Activated CD4-positive, alpha-beta T cell treated with anti-CD3 and anti-CD28 coated beads for 48 hours (primary cell): ENCODE data around the gene ALX4.
A peak's percentile ranks its signal among the peaks of the same experiment; 100 is the strongest.

ENCODE experiments used
- DNase-seq: peaks from one replicate; pipeline ENCODE4 v3.0.0-alpha.2; 2020

The ALX4 gene

GRCh38 chr11:44314733-44315132 is 4.8 kb upstream of the ALX4 start:
- no peak for DNase-seq

GRCh38 chr11:44313761-44314489 is 4.0 kb upstream of the ALX4 start:
- no peak for DNase-seq

- DNase-seq, result no peak
These were observed 2.9 kb upstream of the ALX4 start for GRCh38 chr11:44312876-44313275.

DNA sequence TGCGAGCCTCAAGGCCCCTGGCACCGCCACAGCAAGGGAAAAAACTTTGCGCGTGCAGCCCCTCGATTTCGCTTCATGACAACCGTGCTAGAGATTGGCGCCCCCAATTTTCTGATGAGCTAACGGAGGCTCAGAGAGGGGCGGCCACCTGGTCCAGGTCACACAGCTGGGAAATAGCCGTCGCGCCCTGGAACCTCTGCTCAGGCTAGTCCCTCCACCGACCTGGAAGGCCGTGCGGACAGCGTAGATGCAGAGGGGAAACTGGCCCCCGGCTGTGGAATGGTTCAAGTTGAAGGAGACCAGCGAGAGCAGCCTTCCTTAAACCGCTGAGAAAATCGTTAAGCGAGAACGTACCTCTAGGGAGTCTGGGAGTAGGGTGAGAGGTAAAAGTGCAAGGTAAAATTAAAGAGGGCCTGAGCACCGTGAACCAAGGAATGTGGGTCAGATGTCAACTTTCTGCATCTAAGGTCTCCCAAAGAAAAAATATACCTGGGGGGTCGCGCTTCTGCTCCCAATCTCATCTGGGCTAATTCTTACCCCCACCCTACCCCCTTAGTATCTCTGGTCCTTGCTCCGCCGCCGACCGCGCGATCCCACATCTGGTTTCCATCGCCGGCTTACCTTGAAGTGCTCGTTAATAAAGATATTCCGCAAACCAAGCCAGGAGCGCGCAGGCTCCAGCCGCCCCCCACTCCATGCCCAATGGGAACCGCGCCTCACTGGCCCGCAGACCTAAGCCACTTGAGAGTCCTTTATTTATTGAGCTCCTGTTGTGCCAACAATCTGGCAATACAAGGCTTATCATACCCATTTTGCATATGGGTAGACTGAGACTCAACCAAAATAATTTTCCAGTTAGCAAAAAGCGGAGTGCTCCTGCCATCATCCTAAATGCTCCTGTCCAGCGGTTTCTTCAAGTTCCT is 1.7 kb upstream of the ALX4 start:
- no peak for DNase-seq

DNA sequence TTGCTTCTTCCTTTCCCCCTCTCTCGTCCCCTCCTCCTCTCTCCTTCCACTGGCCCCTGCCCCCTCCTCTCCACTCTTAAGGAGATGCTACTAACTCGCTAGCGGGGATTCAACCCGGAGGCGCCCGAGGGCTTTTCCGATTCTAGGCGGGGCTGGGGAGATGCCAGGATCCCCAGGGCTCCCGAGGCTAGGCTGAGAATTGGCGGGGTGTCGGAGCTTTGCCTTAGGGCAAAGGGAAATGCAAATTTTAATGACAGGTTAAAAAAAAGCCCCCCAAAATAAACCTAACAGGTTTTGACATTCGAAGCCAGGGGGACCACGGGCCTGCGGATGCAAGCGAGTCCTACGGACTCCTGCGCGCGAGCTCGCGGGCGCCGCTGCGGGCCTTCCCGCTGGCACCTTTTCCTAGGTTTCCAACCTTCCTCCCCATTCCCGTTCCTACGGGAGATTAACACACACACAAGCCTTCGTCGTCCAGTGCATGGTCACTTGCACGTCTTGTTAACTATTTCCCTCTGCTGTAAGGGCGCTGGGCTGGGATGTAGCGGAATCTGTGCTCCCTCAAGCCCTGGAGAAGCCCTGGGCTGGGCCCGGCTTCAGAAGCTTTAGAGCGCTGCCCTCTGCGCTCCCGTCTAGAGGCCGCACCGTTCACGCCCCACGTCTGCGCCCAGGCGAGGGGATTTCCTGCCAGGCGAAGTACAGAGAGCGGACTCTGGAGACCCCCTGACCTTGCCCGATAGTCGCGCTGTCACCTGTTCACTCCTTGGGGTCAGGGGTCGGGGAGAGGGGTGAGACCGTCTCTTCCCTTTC is 729 bp upstream of the ALX4 start:
- DNase-seq, result peak; percentile 11

DNA sequence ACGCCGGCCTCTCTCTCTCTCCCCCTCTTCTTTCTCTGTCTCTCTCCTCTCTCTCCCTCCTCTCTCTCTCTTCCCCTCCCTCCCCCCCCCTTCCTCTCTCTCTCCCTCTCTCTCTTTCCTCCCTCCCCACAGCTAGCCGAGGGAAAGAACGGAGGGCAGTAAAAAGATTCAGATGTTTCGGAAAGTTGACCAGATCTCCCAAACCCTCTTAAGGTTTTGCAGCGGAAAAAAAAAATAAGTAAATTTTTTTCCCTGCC is 195 bp upstream of the ALX4 start:
- no peak for DNase-seq

DNA sequence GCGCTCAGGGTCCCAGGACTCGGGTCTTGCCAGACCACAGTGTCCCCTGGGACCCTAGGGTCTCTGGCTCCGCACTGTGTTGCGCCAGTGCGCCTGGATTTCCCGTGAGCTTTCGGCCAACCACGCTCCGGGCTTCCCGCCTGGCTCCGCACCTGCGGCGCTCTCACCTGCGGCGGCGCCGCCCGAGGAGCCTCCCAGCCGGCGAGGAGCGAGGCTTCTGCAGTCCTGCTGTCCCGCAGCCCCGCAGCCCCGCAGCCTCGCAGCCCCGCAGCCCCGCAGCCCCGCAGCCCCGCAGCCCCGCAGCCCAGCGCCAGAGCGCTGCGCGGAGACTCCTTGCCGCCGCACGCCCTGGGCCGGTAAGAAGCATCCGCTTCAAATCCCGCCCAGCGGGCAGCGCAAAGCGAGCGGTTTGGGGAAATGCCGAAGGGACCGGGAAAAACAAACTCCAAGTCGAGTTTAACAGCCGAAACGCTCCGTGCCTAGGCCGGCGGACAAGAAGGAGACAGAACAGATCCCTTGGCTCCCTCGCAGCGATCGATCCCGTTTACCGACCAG is 939 bp downstream of the ALX4 start:
- DNase-seq, result no peak

GRCh38 chr11:44308256-44308922 is 1.6 kb downstream of the ALX4 start:
- DNase-seq, result no peak

DNA sequence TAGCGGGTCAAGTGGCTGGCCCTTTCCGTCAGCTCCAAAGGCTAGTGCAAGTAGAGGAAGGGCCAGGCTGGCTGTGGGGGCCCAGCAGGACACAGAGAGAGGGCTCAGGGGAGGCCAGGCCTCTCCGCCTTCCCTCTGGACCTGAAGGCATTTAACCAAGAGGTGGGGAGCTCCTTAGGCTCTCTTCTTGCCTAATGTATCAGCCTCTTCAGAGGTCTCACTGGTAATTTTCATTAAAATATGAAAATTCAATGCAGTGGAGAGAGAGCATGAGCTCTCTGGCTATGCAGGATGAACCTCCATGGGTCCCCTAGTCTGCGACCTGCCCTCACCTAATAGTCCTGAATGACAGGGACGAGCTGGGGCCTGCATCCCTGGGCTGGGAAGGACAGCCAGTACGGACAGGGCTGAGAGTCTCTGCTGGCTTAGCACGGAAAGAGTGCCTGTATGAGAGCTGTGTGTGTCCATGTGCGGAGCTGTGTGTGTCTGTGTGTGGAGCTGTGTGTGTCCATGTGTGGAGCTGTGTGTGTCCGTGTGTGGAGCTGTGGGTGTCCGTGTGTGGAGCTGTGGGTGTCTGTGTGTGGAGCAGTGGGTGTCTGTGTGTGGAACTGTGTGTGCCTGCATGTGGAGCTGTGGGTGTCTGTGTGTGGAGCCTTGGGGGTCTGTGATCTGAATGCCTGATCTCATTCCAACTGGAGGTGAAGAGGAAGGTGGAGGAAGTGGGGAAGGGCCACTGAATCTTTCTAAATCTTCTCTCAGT is 2.4 kb downstream of the ALX4 start:
- DNase-seq, result no peak

DNA sequence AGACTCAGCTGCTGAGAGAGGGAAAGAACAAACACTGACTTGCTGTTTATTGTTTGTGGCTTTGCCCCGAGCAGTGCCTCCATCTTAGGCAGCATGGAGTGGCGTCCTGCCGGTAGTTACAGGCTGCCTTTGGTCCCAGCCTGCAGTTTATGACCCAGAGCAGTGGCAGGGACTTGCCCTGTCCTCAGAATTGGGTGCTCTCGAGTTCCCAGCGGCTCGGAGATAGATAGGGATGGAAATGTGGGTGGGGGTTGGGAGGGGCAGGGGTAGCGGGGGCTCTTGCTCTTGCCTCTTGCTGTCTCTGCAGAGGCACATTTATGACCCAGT is 3.1 kb downstream of the ALX4 start:
- no peak for DNase-seq

- DNase-seq, result no peak
These were observed 3.7 kb downstream of the ALX4 start for GRCh38 chr11:44306052-44306917.

DNA sequence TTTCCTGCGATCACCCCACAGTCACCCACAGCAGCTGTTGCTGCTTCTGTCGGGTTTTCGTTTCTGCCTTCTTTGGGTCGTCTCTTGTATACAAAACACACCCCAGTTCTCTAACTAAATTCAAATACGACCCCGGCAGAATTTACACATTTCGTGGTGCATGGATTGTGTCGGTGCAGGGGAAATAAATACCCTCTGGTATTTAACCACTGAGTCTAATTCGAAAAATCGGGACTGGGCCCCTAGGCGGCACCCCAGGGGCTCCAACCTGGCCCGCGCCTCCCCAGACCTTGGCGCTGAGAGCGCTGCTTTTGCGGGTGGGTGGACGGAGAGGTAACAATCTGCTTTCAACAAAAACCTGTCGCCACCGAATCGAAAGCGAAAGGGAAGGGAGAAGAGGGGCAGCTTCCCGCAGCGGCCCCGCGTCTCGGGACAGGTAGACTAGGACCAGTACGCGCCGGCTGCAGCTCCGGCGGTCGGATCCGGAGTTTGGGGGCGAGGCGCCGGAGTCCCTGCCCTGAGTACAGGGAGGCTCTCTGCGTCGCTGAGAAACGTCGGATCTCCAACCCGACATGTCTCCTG is 4.4 kb downstream of the ALX4 start:
- peak; percentile 53 for DNase-seq

DNA sequence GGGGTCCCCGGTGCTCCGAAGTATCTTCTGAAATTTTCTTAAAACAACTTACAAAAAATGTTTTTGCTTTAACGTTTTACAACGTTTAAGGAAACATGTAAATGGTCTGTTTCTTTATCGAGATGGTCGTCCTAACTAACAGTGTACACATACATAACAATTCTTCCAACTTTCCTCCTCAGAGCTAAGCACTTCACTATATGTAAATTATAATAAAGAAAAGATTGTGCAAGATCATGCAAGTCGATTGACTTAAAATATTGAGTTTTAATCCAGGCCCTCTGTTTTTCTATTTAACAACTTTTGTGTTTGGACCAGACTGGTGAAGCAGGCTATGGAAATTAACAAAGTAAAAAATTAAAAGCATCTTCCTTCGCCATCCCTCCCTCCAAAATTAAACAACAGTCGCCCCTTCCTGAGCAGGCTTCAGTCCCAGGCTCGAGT is 4.9 kb downstream of the ALX4 start:
- DNase-seq, result no peak

DNA sequence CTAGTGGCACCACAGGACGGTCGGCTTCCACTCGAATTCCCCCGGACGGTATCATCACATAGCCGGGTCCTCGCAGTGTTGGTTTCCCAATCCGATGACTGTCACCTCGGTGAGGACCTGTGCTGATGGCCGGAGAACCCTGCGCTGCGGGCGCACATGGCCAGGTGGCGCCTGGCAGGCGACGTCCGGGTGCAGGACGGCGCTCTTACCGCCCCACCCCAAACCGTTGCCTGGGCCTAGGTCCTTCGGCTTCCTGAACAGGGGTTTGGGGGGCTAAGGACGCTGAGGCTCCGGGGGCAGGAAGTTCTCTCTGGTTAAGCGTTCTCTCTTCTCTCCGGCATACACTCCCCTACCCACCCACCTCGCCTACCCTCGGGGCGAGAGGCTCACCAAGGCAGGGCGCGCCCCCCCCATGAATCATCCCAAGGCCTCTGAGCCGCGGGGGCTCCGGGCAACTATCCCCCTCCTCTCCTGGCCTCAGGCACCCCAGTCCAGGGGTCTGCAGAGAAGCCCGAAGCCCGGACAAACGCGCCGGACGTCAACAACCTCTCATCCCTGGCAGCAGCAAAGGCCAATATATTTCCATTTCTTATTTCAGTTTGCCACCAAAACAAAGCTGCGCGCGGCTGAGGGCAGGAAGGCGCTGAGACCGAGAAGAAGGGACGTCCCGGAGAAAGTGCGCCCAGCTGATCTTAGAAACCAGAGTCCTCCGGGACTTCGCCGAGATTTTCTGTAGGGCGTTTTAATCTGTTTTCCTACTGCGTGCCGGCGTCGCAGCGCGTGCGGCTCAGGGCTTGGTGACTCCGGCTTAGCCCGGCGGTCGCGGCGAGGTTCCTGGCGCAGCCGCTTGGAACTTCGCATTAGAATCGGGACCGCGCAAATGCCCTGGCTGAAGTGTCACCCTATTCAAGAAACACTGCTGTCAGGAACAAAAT is 5.6 kb downstream of the ALX4 start:
- peak; percentile 28 for DNase-seq

DNA sequence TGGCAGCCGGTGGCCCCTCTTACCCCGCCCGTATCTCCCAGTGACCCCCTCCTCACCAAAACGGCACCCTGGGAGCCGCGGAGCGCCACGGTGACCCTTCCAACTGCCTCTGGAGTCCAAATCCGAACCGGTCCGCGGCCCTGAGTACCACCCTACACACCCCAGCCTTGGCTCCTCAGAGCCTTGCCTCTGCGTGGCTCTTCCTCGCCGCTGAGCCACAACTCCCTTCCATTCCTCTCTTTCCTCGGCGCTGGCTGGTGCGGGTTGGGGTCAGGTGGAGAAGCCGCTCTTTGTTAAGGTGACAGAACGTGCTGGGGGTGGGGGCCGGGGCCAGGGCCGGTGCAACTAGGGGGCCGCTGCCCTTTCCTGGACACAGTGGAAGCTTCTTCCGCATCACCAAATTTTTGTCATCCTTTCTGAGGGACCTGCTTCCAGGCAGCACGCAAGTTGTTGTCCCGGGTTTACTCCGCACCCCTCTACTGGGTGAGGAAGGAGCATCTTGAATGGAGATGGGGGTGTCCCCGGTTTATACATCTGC is 6.5 kb downstream of the ALX4 start:
- no peak for DNase-seq

GRCh38 chr11:44301564-44302271 is 8.2 kb downstream of the ALX4 start:
- peak; percentile 19 for DNase-seq

DNA sequence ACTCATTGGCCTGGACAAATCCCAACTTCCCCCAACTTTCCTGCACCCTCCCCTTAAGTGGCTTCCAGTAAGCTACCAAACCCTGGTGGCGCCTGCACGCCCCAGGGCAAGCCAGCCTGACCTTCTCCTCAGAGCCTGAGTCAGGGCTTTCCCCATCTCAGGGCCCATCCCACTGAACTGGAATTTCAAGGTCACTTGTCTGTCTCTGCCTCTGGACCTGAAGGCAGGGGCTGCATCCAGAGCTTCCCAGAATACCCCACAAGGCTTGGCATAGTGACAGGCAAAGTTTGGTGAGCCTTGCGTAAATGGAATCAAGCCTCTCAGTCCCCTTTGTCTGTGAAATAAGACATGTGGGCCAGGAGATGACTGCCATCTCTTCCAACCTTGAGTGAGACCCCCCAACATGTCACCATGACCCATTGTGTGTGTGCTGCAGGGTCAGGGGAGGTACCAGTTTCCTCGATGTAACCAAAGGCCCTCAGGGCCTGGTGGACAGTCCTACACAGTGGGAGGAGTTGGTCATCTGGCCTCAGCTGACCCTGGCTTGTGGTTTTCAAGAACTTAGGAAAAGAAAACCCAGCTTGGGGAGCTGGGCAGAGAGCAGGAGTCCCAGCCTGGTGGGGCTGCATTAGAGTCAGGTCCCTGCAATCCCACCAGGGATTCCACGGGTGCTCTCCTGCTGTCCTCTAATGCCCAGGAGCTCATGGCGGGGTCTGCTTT is 8.9 kb downstream of the ALX4 start:
- DNase-seq, result no peak

GRCh38 chr11:44298862-44299261 is 11.1 kb downstream of the ALX4 start:
- DNase-seq, result no peak
